ENCODE measurements around the gene ZNF181. TPM values are rescaled to one million over a fixed set of nuclear protein-coding genes. Genes with fewer than 3 reads are reported as not detected.

ZNF181 gene
- polyA plus RNA-seq (2011; rRNA removed): 19.3 and 24.6 TPM in 2 replicates
- polyA plus RNA-seq (2012; cell fraction: cytosol; rRNA removed): 4.6 and 5.1 TPM in 2 replicates
- 5.4 and 5.8 TPM in 2 replicates for polyA plus RNA-seq (2012; cell fraction: nucleus; rRNA removed)
- 13.6 to 17.0 TPM (median 14.2 TPM) in 3 replicates for polyA plus RNA-seq (2017; fragmentation: RNase III; extraction: RNeasy Plus Mini Kit Qiagen cat#74134 plus additional on column Dnase treatment)
- polyA minus RNA-seq (2011; rRNA and poly(A)+ RNA removed): 6.9 and 8.9 TPM in 2 replicates

DNA sequence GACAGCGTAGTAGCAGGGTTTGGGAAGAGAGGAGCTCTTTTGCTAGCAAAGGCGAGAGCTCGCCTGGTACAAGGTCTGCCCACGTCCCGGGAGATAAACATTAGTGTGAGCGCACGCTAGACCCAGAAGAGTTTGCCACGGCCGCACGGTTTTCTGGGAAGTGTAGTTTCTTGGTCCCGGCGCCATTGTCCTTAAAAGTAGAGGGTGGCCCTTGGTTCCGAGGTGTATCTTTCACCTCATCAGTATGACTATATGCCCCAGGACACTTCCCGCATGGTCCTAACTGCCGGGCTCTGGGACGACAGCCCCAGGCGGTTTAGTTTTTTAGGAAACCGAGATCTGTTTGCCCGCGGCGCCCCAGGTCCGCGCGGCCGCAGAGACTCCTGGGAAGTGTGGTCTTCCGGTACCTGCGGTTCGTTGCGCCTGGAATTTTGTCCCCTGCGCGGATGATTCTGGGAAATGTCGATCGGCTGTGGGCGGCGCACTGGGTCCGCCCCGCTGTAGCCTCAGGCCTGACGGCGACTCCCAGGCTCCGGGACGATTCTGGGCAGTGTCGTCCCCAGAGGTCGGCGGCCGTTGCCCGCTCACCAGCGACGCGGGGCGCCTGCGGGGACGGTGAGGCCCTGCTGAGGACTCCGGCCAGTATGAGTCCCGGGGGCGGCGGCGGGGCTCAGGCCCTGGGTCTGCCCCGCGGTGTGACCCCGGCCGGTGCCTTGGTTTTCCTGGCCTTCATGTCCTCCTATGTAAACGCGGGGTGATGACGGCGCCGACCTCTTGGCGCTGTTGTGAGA, at the start of gene ZNF181:
ZNF181 (plus strand) TSS at position 498 of the 791 bp plus-strand sequence. CDS start 795 bp downstream, outside the sequence.
- Histone ChIP-seq H3K4me3 (peak within 1 kb of the TSS; percentile 67), H3K27ac (peak within 1 kb of the TSS; percentile 93), H3K4me1 (peaks cover 4% of the 10 kb centered on the region; the same call in 1 of the 3 replicates), H3K9me3 (peaks cover 58% of the 10 kb centered on the region), H3K4me2 (peak within 1 kb of the TSS; percentile 85)
- ChIA-PET CTCF (interaction anchor here (0.6 to 2.5 kb wide), 4 partner anchors 11 to 56 kb away, joined by 3 to 7 read pairs (median 4); partner anchors contain the start of gene ZNF302), POLR2A (interaction anchor here (0.6 to 1.2 kb wide), 6 partner anchors 55 to 272 kb away, joined by 3 to 20 read pairs (median 4); partner anchors contain the start of genes SCGB2B2, WTIP, ZNF30 and ZNF302)
- 2% methylated on average over 41 of the region's 67 CpGs for WGBS (ENCODE audit: missing lambda C conversion rate)
- peak; percentile 92 to 96 for ATAC-seq
- FAIRE-seq: peak; percentile 46
- DNase-seq (ENCODE audit: low read depth in 1 of 2, low spot score in 1 of 2): peak; percentile 98
- TF ChIP-seq TFCP2L1 (CRISPR knock-in tag; IDR thresholded peaks at IDR 0.05) (peak; percentile 80; the same call in 1 of the 2 replicates), SMC3 (IDR thresholded peaks at IDR 0.05) (peak; percentile 24; the same call in 1 of the 3 replicates), ZNF302 (CRISPR knock-in tag; IDR thresholded peaks at IDR 0.05) (no peak), CHD2 (IDR thresholded peaks at IDR 0.05; ENCODE audit: low read length, partially characterized antibody) (no peak), FOXS1 (CRISPR knock-in tag; IDR thresholded peaks at IDR 0.05) (peak; percentile 51; the same call in 1 of the 2 replicates), JUN (IDR thresholded peaks at IDR 0.05) (peak; percentile 76 to 93), SREBF2 (IDR thresholded peaks at IDR 0.05) (no peak), HOXB13 (CRISPR knock-in tag; IDR thresholded peaks at IDR 0.05; ENCODE audit: low read depth) (peak; percentile 86), PHF8 (IDR thresholded peaks at IDR 0.05; ENCODE audit: borderline replicate concordance, low read depth) (peak; percentile 99), RARB (CRISPR knock-in tag; IDR thresholded peaks at IDR 0.05) (peak; percentile 78; the same call in 1 of the 2 replicates), ZFP36 (IDR thresholded peaks at IDR 0.05; ENCODE audit: borderline replicate concordance, partially characterized antibody) (peak; percentile 15), RCOR1 (IDR thresholded peaks at IDR 0.05; ENCODE audit: low read depth, low read length) (no peak), ZC3H11A (IDR thresholded peaks at IDR 0.05) (no peak; the same call in 1 of the 2 replicates), TP53 (CRISPR knock-in tag; IDR thresholded peaks at IDR 0.05) (peak; percentile 79), NPAS2 (CRISPR knock-in tag; IDR thresholded peaks at IDR 0.05; ENCODE audit: borderline replicate concordance) (no peak), RAD21 (conservative IDR thresholded peaks at IDR 0.05 in 1 of 2, IDR thresholded peaks at IDR 0.05 in 1 of 2) (peak in 1 of 2 experiments; percentile 38; a peak in 2 of 5 replicates), HDAC2 (IDR thresholded peaks at IDR 0.05) (no peak; the same call in 1 of the 2 replicates), RFX5 (IDR thresholded peaks at IDR 0.05) (peak; percentile 47), MAZ (IDR thresholded peaks at IDR 0.05; ENCODE audit: borderline replicate concordance, low read depth, low read length) (no peak), GATA3 (IDR thresholded peaks at IDR 0.05; ENCODE audit: borderline replicate concordance) (no peak; the same call in 1 of the 2 replicates), NFE2L2 (conservative IDR thresholded peaks at IDR 0.05; ENCODE audit: low read length) (no peak), CEBPB (IDR thresholded peaks at IDR 0.05) (no peak), HOXA7 (CRISPR knock-in tag; IDR thresholded peaks at IDR 0.05) (no peak), FOSL2 (IDR thresholded peaks at IDR 0.05) (no peak), FOSL2 (CRISPR knock-in tag; IDR thresholded peaks at IDR 0.05) (peak; percentile 25; the same call in 1 of the 2 replicates), CBX8 (IDR thresholded peaks at IDR 0.05) (no peak), CBX2 (IDR thresholded peaks at IDR 0.05; ENCODE audit: borderline replicate concordance, low read depth) (no peak), MAFK (IDR thresholded peaks at IDR 0.05; ENCODE audit: partially characterized antibody) (no peak), ESRRA (IDR thresholded peaks at IDR 0.05; ENCODE audit: borderline replicate concordance, low read length) (no peak), NR3C1 (IDR thresholded peaks at IDR 0.05) (no peak), EP300 (IDR thresholded peaks at IDR 0.05) (no peak), KDM5A (IDR thresholded peaks at IDR 0.05) (peak; percentile 54; the same call in 1 of the 2 replicates)
- TF ChIP-seq, protein P1, sequence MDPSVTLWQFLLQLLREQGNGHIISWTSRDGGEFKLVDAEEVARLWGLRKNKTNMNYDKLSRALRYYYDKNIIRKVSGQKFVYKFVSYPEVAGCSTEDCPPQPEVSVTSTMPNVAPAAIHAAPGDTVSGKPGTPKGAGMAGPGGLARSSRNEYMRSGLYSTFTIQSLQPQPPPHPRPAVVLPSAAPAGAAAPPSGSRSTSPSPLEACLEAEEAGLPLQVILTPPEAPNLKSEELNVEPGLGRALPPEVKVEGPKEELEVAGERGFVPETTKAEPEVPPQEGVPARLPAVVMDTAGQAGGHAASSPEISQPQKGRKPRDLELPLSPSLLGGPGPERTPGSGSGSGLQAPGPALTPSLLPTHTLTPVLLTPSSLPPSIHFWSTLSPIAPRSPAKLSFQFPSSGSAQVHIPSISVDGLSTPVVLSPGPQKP (IDR thresholded peaks at IDR 0.05; ENCODE audit: low read depth, low read length): no peak
- TF ChIP-seq, protein P2, sequence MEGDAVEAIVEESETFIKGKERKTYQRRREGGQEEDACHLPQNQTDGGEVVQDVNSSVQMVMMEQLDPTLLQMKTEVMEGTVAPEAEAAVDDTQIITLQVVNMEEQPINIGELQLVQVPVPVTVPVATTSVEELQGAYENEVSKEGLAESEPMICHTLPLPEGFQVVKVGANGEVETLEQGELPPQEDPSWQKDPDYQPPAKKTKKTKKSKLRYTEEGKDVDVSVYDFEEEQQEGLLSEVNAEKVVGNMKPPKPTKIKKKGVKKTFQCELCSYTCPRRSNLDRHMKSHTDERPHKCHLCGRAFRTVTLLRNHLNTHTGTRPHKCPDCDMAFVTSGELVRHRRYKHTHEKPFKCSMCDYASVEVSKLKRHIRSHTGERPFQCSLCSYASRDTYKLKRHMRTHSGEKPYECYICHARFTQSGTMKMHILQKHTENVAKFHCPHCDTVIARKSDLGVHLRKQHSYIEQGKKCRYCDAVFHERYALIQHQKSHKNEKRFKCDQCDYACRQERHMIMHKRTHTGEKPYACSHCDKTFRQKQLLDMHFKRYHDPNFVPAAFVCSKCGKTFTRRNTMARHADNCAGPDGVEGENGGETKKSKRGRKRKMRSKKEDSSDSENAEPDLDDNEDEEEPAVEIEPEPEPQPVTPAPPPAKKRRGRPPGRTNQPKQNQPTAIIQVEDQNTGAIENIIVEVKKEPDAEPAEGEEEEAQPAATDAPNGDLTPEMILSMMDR (IDR thresholded peaks at IDR 0.05): peak; percentile 4; the same call in 1 of the 3 replicates
- TF ChIP-seq, protein P3, sequence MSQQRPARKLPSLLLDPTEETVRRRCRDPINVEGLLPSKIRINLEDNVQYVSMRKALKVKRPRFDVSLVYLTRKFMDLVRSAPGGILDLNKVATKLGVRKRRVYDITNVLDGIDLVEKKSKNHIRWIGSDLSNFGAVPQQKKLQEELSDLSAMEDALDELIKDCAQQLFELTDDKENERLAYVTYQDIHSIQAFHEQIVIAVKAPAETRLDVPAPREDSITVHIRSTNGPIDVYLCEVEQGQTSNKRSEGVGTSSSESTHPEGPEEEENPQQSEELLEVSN (IDR thresholded peaks at IDR 0.05; ENCODE audit: borderline replicate concordance, low read depth): peak; percentile 66; the same call in 1 of the 2 replicates
- TF ChIP-seq, protein P4, sequence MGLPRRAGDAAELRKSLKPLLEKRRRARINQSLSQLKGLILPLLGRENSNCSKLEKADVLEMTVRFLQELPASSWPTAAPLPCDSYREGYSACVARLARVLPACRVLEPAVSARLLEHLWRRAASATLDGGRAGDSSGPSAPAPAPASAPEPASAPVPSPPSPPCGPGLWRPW (IDR thresholded peaks at IDR 0.05): no peak
- TF ChIP-seq, protein P5, sequence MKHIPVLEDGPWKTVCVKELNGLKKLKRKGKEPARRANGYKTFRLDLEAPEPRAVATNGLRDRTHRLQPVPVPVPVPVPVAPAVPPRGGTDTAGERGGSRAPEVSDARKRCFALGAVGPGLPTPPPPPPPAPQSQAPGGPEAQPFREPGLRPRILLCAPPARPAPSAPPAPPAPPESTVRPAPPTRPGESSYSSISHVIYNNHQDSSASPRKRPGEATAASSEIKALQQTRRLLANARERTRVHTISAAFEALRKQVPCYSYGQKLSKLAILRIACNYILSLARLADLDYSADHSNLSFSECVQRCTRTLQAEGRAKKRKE (CRISPR knock-in tag; IDR thresholded peaks at IDR 0.05; ENCODE audit: low read depth): no peak; the same call in 1 of the 2 replicates

Data from A549 (cell line).